WTC11 (cell line): ENCODE results near the gene METTL23. TPM values are rescaled to one million over a fixed set of nuclear protein-coding genes. Genes with fewer than 3 reads are reported as not detected.
"Not testable (repeated sequence)": the region's sequence is repeated elsewhere in the genome, so short reads cannot be mapped to it uniquely, and the experiment has no call there.

Experiments
- ATAC-seq: fragments of 200-7000 bp; cut with Tn5 transposase; 2 replicates; pipeline ENCODE4 v1.10.0; 2021; ENCODE audit warnings: mild to moderate bottlenecking, moderate library complexity
- CTCF ChIA-PET: fragments of 300-600 bp; sonication (Branson Sonifier 250); formaldehyde crosslinking; loops from one replicate; lab custom pipeline; 2021; ENCODE audit warnings: antibody characterized with exemption; lab: Charles Lee
- POLR2A ChIA-PET: fragments of 350-600 bp; sonication (Branson Sonifier 250); formaldehyde crosslinking; loops from one replicate; lab custom pipeline; 2021; ENCODE audit warnings: antibody characterized with exemption; lab: Charles Lee
- DNase-seq: peaks from one replicate; pipeline ENCODE4 v3.0.0; 2021; ENCODE audit warnings: low spot score
- H3K27ac Mint-ChIP-seq: 2 replicates; pipeline ENCODE4 v1.8.0; 2021; ENCODE audit warnings: mixed read lengths
- H3K27me3 Mint-ChIP-seq: 2 replicates; pipeline ENCODE4 v1.8.0; 2021; ENCODE audit warnings: low read depth, mild to moderate bottlenecking, moderate library complexity, mixed read lengths
- H3K36me3 Mint-ChIP-seq: 2 replicates; pipeline ENCODE4 v1.8.0; 2021; ENCODE audit warnings: mixed read lengths
- H3K4me1 Mint-ChIP-seq: 2 replicates; pipeline ENCODE4 v1.8.0; 2022; ENCODE audit warnings: mixed read lengths
- H3K4me3 Mint-ChIP-seq: 2 replicates; pipeline ENCODE4 v1.8.0; 2021; ENCODE audit warnings: mild to moderate bottlenecking, moderate library complexity, mixed read lengths
- H3K9me3 Mint-ChIP-seq: 2 replicates; pipeline ENCODE4 v1.8.0; 2021; ENCODE audit warnings: mixed read lengths
- AR ChIP-seq: fragments of 250-450 bp; sonication (Bioruptor Pico); IDR thresholded peaks from 2 replicates; pipeline ENCODE4 v1.9.0; 2021; ENCODE audit warnings: mild to moderate bottlenecking
- ATF1 ChIP-seq: sonication (generic); formaldehyde crosslinking; IDR thresholded peaks from 2 replicates; pipeline ENCODE4 v1.8.1; 2023; ENCODE audit warnings: mild to moderate bottlenecking, moderate library complexity, missing genetic modification reagents
- CREM ChIP-seq: sonication (generic); formaldehyde crosslinking; IDR thresholded peaks from 2 replicates; pipeline ENCODE4 v1.8.1; 2022; ENCODE audit warnings: mild to moderate bottlenecking, missing genetic modification reagents, moderate library complexity
- ELF4 ChIP-seq: sonication (generic); formaldehyde crosslinking; IDR thresholded peaks from 2 replicates; pipeline ENCODE4 v1.8.1; 2022; ENCODE audit warnings: low read depth, mild to moderate bottlenecking, moderate library complexity, missing genetic modification reagents
- ERG ChIP-seq: fragments of 250-450 bp; sonication (Bioruptor Pico); IDR thresholded peaks from 2 replicates; pipeline ENCODE4 v1.8.0; 2021; ENCODE audit warnings: mild to moderate bottlenecking
- ESRRA ChIP-seq: sonication (generic); formaldehyde crosslinking; IDR thresholded peaks from 2 replicates; pipeline ENCODE4 v1.8.1; 2022; ENCODE audit warnings: mild to moderate bottlenecking, missing genetic modification reagents, borderline replicate concordance
- FOXP1 ChIP-seq: sonication (generic); formaldehyde crosslinking; IDR thresholded peaks from 2 replicates; pipeline ENCODE4 v1.8.0; 2022; ENCODE audit warnings: missing genetic modification reagents, mild to moderate bottlenecking, moderate library complexity, borderline replicate concordance
- NR3C1 ChIP-seq: sonication (generic); formaldehyde crosslinking; conservative IDR thresholded peaks from 2 replicates; pipeline ENCODE4 v1.8.1; 2023; ENCODE audit warnings: low read depth, mild to moderate bottlenecking, missing genetic modification reagents
- OVOL2 ChIP-seq: fragments of 250-450 bp; sonication (Bioruptor Pico); IDR thresholded peaks from 2 replicates; pipeline ENCODE4 v1.9.0; 2021; ENCODE audit warnings: mild to moderate bottlenecking, borderline replicate concordance
- TP53 ChIP-seq: sonication (generic); formaldehyde crosslinking; IDR thresholded peaks from 2 replicates; pipeline ENCODE4 v1.8.1; 2023; ENCODE audit warnings: mild to moderate bottlenecking, missing genetic modification reagents
- ZMAT4 ChIP-seq: fragments of 250-450 bp; sonication (Bioruptor Pico); IDR thresholded peaks from 2 replicates; pipeline ENCODE4 v1.9.0; 2021; ENCODE audit warnings: mild to moderate bottlenecking
- ZNF219 ChIP-seq: sonication (generic); formaldehyde crosslinking; IDR thresholded peaks from 2 replicates; pipeline ENCODE4 v1.8.0; 2023; ENCODE audit warnings: missing genetic modification reagents, mild to moderate bottlenecking, borderline replicate concordance
- ZNF263 ChIP-seq: sonication (generic); formaldehyde crosslinking; IDR thresholded peaks from 2 replicates; pipeline ENCODE4 v1.8.1; 2022; ENCODE audit warnings: low read depth, mild to moderate bottlenecking, moderate library complexity, missing genetic modification reagents
- ZNF416 ChIP-seq: fragments of 250-450 bp; sonication (Bioruptor Pico); IDR thresholded peaks from 2 replicates; pipeline ENCODE4 v1.9.0; 2021; ENCODE audit warnings: mild to moderate bottlenecking, inconsistent platforms
- total RNA-seq: library from RNA; stranded (reverse); gene quantifications from 3 replicates; pipeline ENCODE4 v1.2.3, GENCODE V29; 2021

Gene METTL23
- total RNA-seq, 1 experiment from 2014 or later = 48.5 TPM

GRCh38 chr17:76696763-76697701 lies 29.6 kb upstream of the METTL23 start (continued):
- TF ChIP-seq AR (no peak), ELF4 (CRISPR knock-in tag) (no peak), ESRRA (no peak), ATF1 (CRISPR knock-in tag) (no peak)

GRCh38 chr17:76697702-76698465 lies 28.8 kb upstream of the METTL23 start:
- CTCF ChIA-PET = interaction anchor here (0.8 to 7.2 kb wide), 8 partner anchors 9 to 358 kb away, joined by 3 to 45 read pairs (median 6); partner anchors contain the start of genes MXRA7 and PRCD
- ATAC-seq (peak; percentile 55), DNase-seq (no peak)
- Mint-ChIP-seq H3K9me3 (no peaks in the 10 kb centered on the region), H3K36me3 (no peaks in the 10 kb centered on the region), H3K27me3 (no peaks in the 10 kb centered on the region), H3K4me1 (peaks cover 50% of the 10 kb centered on the region), H3K27ac (no peak overlapping the region; the same call in 1 of the 2 replicates), H3K4me3 (no peak overlapping the region)
- POLR2A ChIA-PET = no interaction called here
- TF ChIP-seq ZNF263 (CRISPR knock-in tag) (no peak), ZMAT4 (no peak), OVOL2 (CRISPR knock-in tag) (no peak), FOXP1 (CRISPR knock-in tag) (no peak), ERG (no peak), ZNF416 (no peak), CREM (no peak), TP53 (no peak), NR3C1 (CRISPR knock-in tag) (no peak), ZNF219 (CRISPR knock-in tag) (no peak)

GRCh38 chr17:76698466-76698977 lies 28.1 kb upstream of the METTL23 start:
- H3K27ac Mint-ChIP-seq, POLR2A ChIA-PET, ATAC-seq: not testable (repeated sequence)

More at GRCh38 chr17:76698466-76698977, 28.1 kb upstream of the METTL23 start:
- not testable (repeated sequence) for H3K36me3 Mint-ChIP-seq, H3K4me3 Mint-ChIP-seq, H3K27me3 Mint-ChIP-seq, H3K9me3 Mint-ChIP-seq, DNase-seq
- CTCF ChIA-PET = interaction anchor here (1.9 to 7.2 kb wide), 4 partner anchors 11 to 158 kb away, joined by 8 to 45 read pairs (median 26); partner anchors contain the start of genes MXRA7 and PRCD
- H3K4me1 Mint-ChIP-seq = peaks cover 50% of the 10 kb centered on the region
